Measurements from ENCODE around the gene MORF4L1.
A peak's percentile ranks its signal among the peaks of the same experiment; 100 is the strongest.

GRCh38 chr15:78944669-78945407 lies 72.1 kb downstream of the MORF4L1 start, which contains the start of gene CTSH:
- TF ChIP-seq CTCF (IDR thresholded peaks at IDR 0.05): peak in 1 of 4 experiments; percentile 5
- peak; percentile 98 for TF ChIP-seq POLR2A (IDR thresholded peaks at IDR 0.05)
- TF ChIP-seq POLR2AphosphoS5 (IDR thresholded peaks at IDR 0.05): peak; percentile 80

Measured in prostate gland (tissue), 2 donors.